Measurements from ENCODE around the gene PARVA.

PARVA gene

GRCh38 chr11:12556788-12557384 is 179.5 kb downstream of the PARVA start:
- no peak for DNase-seq (ENCODE audit: low spot score)

GRCh38 chr11:12559011-12559410 is 181.6 kb downstream of the PARVA start:
- DNase-seq (ENCODE audit: low spot score) = no peak

- no peak for DNase-seq (ENCODE audit: low spot score)
Observed at GRCh38 chr11:12560362-12560761, 183.0 kb downstream of the PARVA start.

- DNase-seq (ENCODE audit: low spot score) = no peak
Observed at GRCh38 chr11:12560861-12561260, 183.5 kb downstream of the PARVA start.

GRCh38 chr11:12564012-12564411 is 186.6 kb downstream of the PARVA start:
- no peak for DNase-seq (ENCODE audit: low spot score)

- DNase-seq (ENCODE audit: low spot score) = no peak
Observed at GRCh38 chr11:12565406-12565805, 188.0 kb downstream of the PARVA start.

GRCh38 chr11:12567746-12568460 is 190.5 kb downstream of the PARVA start:
- DNase-seq (ENCODE audit: low spot score) = no peak

GRCh38 chr11:12569499-12570425 is 192.4 kb downstream of the PARVA start:
- no peak for DNase-seq (ENCODE audit: low spot score)

GRCh38 chr11:12573707-12574485 is 196.5 kb downstream of the PARVA start:
- DNase-seq (ENCODE audit: low spot score) = no peak

GRCh38 chr11:12577725-12578644 is 200.6 kb downstream of the PARVA start:
- DNase-seq (ENCODE audit: low spot score) = peak; percentile 60

- DNase-seq (ENCODE audit: low spot score) = no peak
Observed at GRCh38 chr11:12581416-12581815, 204.0 kb downstream of the PARVA start.

GRCh38 chr11:12581923-12582322 is 204.6 kb downstream of the PARVA start:
- DNase-seq (ENCODE audit: low spot score) = peak; percentile 49
